Right kidney (tissue), 9 donors: ENCODE data around the gene CLK1.
A peak's percentile ranks its signal among the peaks of the same experiment; 100 is the strongest.
"Not testable (repeated sequence)": the region's sequence is repeated elsewhere in the genome, so short reads cannot be mapped to it uniquely, and the experiment has no call there.

Experiments
- DNase-seq: peaks from one replicate; pipeline ENCODE4 v3.0.0-alpha.2; 2016
- long read RNA-seq, 8 donors: transcript quantifications; one replicate each; lab custom pipeline, GENCODE V29; 2026

CLK1 gene
- long read RNA-seq, donor 1, transcript CLK1-210 (11 exons, 3,208 nt): minor isoform, 17 of 140 reads
- long read RNA-seq, donor 1, transcript CLK1-204 (12 exons, 1,682 nt): minor isoform, 8 of 140 reads
- long read RNA-seq, donor 1, transcript CLK1-201 (13 exons, 1,888 nt): major isoform, 33 of 140 reads
- long read RNA-seq, donor 1, transcript CLK1-203 (8 exons, 1,192 nt): minor isoform, 5 of 140 reads
- long read RNA-seq, donor 1, partial matches to known transcripts: 59 of 140 reads
- long read RNA-seq, donor 1, other reads (novel, unspliced or antisense): 7 of 140 reads
- long read RNA-seq, donor 2, transcript CLK1-210 (11 exons, 3,208 nt): minor isoform, 8 of 60 reads
- long read RNA-seq, donor 2, transcript CLK1-208 (2 exons, 484 nt): minor isoform, 6 of 60 reads
- long read RNA-seq, donor 2, transcript CLK1-201 (13 exons, 1,888 nt): major isoform, 14 of 60 reads
- long read RNA-seq, donor 2, partial matches to known transcripts: 23 of 60 reads
- long read RNA-seq, donor 2, other reads (novel, unspliced or antisense): 0 of 60 reads
- long read RNA-seq, donor 3, transcript CLK1-214 (3 exons, 480 nt): minor isoform, 6 of 56 reads
- long read RNA-seq, donor 3, transcript CLK1-210 (11 exons, 3,208 nt): major isoform, 9 of 56 reads
- long read RNA-seq, donor 3, transcript CLK1-201 (13 exons, 1,888 nt): minor isoform, 8 of 56 reads
- long read RNA-seq, donor 3, partial matches to known transcripts: 24 of 56 reads
- long read RNA-seq, donor 3, other reads (novel, unspliced or antisense): 0 of 56 reads
- long read RNA-seq, donor 4, transcript CLK1-201 (13 exons, 1,888 nt): major isoform, 10 of 87 reads
- long read RNA-seq, donor 4, transcript CLK1-203 (8 exons, 1,192 nt): minor isoform, 8 of 87 reads
- long read RNA-seq, donor 4, transcript CLK1-214 (3 exons, 480 nt): minor isoform, 7 of 87 reads
- long read RNA-seq, donor 4, transcript CLK1-210 (11 exons, 3,208 nt): minor isoform, 8 of 87 reads
- long read RNA-seq, donor 4, partial matches to known transcripts: 45 of 87 reads
- long read RNA-seq, donor 4, other reads (novel, unspliced or antisense): 0 of 87 reads
- long read RNA-seq, donor 5, transcript CLK1-204 (12 exons, 1,682 nt): minor isoform, 12 of 94 reads
- long read RNA-seq, donor 5, transcript CLK1-208 (2 exons, 484 nt): minor isoform, 9 of 94 reads
- long read RNA-seq, donor 5, transcript CLK1-210 (11 exons, 3,208 nt): major isoform, 13 of 94 reads
- long read RNA-seq, donor 5, transcript CLK1-201 (13 exons, 1,888 nt): major isoform, 13 of 94 reads
- long read RNA-seq, donor 5, partial matches to known transcripts: 42 of 94 reads
- long read RNA-seq, donor 5, other reads (novel, unspliced or antisense): 0 of 94 reads
- long read RNA-seq, donor 6, transcript CLK1-210 (11 exons, 3,208 nt): minor isoform, 7 of 60 reads
- long read RNA-seq, donor 6, transcript CLK1-201 (13 exons, 1,888 nt): major isoform, 22 of 60 reads
- long read RNA-seq, donor 6, partial matches to known transcripts: 17 of 60 reads
- long read RNA-seq, donor 6, other reads (novel, unspliced or antisense): 0 of 60 reads
- long read RNA-seq, donor 7, transcript CLK1-204 (12 exons, 1,682 nt): major isoform, 10 of 114 reads
- long read RNA-seq, donor 7, transcript CLK1-210 (11 exons, 3,208 nt): minor isoform, 8 of 114 reads
- long read RNA-seq, donor 7, transcript CLK1-208 (2 exons, 484 nt): minor isoform, 7 of 114 reads
- long read RNA-seq, donor 7, transcript CLK1-201 (13 exons, 1,888 nt): minor isoform, 9 of 114 reads
- long read RNA-seq, donor 7, partial matches to known transcripts: 69 of 114 reads
- long read RNA-seq, donor 7, other reads (novel, unspliced or antisense): 0 of 114 reads
- long read RNA-seq, donor 8, transcript CLK1-208 (2 exons, 484 nt): minor isoform, 8 of 112 reads
- long read RNA-seq, donor 8, transcript CLK1-201 (13 exons, 1,888 nt): major isoform, 21 of 112 reads
- long read RNA-seq, donor 8, transcript CLK1-204 (12 exons, 1,682 nt): minor isoform, 8 of 112 reads
- long read RNA-seq, donor 8, transcript CLK1-210 (11 exons, 3,208 nt): minor isoform, 20 of 112 reads
- long read RNA-seq, donor 8, partial matches to known transcripts: 48 of 112 reads
- long read RNA-seq, donor 8, other reads (novel, unspliced or antisense): 0 of 112 reads

GRCh38 chr2:200864176-200865034, at the start of gene CLK1:
Gene CLK1 (minus strand): TSS chr2:200864658. CDS start chr2:200861862, 2,796 bp downstream.
- DNase-seq: peak; percentile 100

- no peak for DNase-seq
These were observed 49.2 kb upstream of the CLK1 start for GRCh38 chr2:200913654-200914053.

- no peak for DNase-seq
These were observed 45.5 kb upstream of the CLK1 start for GRCh38 chr2:200909958-200910357.

- no peak for DNase-seq
These were observed 41.3 kb upstream of the CLK1 start for GRCh38 chr2:200905618-200906296.

GRCh38 chr2:200901459-200902072, 37.1 kb upstream of the CLK1 start:
- peak; percentile 20 for DNase-seq

DNA sequence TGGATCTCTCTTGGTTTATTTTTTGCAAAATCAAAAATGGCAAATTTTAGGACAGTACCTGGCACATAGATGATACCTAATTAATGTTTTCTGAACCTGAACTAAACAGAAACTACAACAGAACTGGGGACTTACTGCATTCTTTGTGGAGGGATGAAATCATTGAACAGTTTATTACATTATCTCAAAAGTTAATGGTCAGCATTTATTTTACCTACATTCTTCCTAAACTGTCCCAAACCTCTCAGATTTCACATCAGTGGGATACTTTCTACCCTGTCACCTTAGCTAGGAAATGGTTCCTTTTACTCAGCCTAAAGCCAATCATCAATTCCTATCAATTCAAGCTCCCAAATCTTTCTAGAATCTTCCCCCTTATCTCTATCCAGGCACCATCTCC, 35.0 kb upstream of the CLK1 start:
- DNase-seq: no peak

DNA sequence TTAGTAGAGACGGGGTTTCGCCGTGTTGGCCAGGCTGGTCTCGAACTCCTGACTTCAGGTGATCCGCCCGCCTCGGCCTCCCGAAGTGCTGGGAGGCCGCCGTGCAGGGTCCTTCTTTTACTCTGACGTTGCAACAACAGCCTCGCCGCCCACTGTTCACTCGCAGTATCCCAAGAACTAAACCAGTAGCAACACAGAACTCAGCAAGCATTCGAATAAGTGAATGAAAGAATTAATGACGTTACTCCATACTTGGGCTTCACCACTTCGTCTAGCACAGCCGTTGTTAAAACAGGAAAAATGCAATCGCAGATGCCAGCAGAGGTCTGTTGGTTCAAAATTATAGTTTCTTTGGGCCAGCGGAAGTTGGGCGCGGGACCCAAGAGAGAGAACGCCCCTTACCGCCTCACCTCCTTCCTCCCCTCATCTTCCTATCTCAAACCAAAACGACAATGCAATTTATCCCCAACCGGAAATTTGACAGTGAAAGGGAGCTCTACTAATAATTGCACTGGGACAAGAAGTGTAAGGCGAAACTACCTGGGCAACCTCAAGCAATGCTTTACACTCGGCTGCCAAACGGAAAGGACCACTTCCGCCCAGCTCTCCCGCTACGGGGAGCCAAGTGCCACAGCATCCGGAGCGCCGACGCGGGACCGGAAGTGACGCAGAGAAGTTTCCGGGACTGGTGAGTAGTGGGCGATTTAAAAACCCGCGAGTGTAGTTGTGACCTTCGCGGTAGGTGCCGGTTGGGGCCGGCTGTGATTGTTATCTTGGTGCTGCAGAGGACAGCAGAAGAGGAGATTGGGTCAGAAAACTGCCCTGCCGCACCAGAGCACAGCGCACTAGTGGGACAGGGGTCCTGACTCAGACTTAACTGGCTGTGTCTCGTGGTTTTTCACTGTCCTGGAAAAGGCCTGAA, 24.5 kb upstream of the CLK1 start, which contains the start of the genes NIF3L1 and PPIL3:
NIF3L1 (plus strand) TSS at position 668 of the 922 bp plus-strand sequence. CDS start 2,573 bp downstream, outside the sequence.
PPIL3 (minus strand) TSS at position 374 of the 922 bp plus-strand sequence. CDS start 1,462 bp downstream, outside the sequence.
- DNase-seq: peak; percentile 93

DNA sequence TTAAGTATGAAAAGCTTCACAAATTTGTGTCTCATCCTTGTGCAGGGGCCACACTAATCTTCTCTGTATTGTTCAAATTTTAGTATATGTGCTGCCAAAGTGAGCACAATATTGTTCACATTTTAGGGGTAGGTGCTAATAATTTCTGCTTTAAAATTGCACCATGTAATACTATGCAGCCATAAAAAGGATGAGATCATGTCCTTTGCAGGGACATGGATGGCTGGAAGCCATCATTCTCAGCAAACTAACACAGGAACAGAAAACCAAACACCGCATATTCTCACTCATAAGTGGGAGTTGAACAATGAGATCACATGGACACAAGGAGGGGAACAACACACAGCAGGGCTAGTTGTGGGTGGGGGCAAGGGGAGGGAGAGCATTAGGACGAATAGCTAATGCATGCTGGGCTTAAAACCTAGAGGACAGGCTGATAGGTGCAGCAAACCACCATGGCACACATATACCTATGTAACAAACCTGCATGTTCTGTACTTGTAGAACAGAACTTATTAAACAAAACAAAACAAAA, 17.3 kb upstream of the CLK1 start:
- DNase-seq: not testable (repeated sequence)

DNA sequence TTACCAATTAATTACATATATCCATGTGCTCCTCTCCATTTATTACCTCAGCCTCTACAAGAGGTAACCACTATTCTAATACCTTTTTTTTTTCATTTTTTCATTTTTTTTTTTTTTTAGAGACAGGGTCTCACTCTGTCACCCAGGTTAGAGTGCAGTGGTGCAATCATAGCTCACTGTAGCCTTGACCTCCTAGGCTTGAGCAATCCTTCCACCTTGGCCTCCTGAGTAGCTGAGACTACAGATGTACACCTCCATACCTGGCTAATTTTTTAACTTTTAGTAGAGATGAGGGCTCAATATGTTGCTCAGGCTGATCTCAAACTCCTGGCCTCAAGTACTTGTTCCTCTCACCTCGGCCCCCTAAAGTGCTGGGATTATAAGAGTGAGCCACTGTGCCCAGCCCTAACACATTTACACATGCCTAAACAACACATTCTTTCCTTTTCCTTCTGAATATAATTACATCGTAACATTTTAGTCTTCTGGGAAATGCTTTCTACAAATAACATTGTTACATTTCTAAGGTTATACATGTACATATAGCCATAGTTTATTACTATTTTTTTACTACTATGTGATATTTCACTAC, 13.9 kb upstream of the CLK1 start:
- no peak for DNase-seq

- no peak for DNase-seq
These were observed 13.0 kb upstream of the CLK1 start for GRCh38 chr2:200877443-200877842.

GRCh38 chr2:200873560-200873959, 9.1 kb upstream of the CLK1 start:
- DNase-seq: no peak

DNA sequence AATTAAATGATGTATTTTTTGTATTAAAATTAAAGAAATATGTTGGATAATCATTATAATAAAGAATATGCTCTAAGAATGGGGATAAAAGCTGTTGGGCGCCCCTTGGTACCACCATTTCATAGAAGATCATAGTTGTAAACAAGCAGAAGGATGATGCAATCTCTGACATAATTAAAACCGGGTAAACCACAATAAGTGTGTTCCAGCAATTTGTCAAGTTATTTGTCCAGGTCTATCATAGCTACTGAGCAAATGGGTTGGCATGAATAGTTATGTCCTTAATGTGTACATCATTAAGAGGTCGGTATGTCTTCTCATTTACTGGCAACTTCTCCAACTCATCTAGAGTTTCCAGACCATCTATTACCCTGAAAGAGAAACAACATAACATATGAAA, 6.7 kb upstream of the CLK1 start:
- no peak for DNase-seq

GRCh38 chr2:200869014-200869413, 4.6 kb upstream of the CLK1 start:
- no peak for DNase-seq

DNA sequence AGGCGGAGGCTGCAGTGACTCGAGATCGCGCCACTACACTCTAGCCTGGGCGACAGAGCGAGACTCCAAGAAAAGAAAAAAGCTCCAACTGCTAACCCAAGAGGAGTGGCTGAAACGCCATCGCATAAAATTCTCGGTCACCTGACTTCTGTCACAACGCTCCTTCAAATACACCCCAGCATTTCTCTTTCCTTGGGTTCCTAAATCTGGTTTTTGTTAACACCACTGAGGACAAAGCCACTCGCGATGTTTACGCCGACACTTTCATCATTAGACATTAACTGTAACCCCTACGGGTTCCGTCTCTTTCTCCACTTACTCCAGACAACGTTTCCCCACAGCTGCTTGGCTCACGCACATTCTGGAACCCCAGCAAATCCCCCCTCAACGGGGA, 679 bp downstream of the CLK1 start:
- no peak for DNase-seq

GRCh38 chr2:200862532-200863000, 1.9 kb downstream of the CLK1 start:
- DNase-seq: peak; percentile 41

DNA sequence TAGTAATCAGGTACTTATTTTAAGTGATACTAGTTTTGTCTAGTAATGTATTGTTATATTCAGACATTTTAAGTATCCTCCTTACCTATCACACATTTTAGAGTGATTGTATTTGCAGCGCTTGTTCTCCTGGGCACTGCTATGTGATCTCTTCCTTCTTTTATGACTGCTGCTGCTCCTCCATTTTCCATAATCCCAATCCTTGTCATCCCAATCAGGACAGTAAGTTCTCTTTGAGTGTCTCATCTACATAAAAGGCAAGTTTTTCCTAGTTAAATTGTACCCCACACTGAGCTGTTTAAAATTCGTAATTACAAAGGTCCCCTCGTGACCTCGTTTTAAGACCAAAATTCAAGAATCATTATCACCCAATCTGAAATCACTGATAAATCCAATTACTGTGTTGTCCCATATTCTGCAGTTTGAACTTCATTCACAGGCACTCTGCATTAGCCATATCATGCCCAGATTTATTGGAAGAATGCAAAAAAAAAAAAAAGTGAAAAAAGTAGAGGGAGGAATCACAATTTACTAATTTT, 2.8 kb downstream of the CLK1 start:
- peak; percentile 11 for DNase-seq
